Activated gamma-delta T cell (primary cell): Measurements from ENCODE around the gene NANP.
"Not testable (repeated sequence)": the region's sequence is repeated elsewhere in the genome, so short reads cannot be mapped to it uniquely, and the experiment has no call there.

Experiments
- DNase-seq: peaks from one replicate; lab custom pipeline; 2025; lab: John Stamatoyannopoulos, UW

The NANP gene

GRCh38 chr20:25606094-25606695, 17.6 kb downstream of the NANP start:
- DNase-seq = no peak

DNA sequence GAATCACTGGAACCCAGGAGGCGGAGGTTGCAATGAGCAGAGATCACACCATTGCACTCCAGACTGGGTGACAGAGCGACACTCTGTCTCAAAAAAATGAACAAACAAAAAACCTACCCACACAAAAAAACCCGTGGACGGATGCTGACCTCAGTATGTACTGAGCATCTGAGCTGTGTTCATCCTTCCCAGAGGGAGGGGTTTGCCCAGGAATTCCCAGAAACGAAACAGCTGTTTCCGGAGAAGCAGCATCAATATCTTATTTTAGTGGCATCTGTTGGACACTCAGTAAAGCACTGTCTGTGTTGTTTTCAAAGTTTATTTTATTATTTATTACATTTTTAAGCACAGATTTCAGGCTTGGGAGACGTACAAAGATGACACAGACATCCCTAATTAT, 18.7 kb downstream of the NANP start:
- no peak for DNase-seq

DNA sequence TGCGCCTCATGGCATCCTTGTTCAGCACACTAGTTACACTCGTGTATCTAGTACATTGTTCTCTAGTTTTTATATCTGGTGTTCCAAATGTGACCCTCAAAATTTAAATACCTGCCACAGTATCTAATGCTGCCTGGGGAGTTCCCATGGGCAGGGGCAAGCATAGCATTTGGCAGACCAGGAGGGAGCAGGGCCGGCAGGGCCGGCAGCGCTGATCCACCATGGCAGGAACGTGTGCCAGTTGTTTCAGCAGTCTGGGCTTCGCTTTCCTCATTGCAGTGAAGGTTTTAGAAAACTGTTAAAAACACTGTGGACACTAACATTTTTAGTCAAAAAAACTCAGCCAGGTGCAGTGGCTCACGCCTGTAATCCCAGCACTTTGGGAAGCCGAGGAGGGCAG, 19.2 kb downstream of the NANP start:
- DNase-seq = no peak

- not testable (repeated sequence) for DNase-seq
Observed at GRCh38 chr20:25602914-25603309, 20.9 kb downstream of the NANP start.

DNA sequence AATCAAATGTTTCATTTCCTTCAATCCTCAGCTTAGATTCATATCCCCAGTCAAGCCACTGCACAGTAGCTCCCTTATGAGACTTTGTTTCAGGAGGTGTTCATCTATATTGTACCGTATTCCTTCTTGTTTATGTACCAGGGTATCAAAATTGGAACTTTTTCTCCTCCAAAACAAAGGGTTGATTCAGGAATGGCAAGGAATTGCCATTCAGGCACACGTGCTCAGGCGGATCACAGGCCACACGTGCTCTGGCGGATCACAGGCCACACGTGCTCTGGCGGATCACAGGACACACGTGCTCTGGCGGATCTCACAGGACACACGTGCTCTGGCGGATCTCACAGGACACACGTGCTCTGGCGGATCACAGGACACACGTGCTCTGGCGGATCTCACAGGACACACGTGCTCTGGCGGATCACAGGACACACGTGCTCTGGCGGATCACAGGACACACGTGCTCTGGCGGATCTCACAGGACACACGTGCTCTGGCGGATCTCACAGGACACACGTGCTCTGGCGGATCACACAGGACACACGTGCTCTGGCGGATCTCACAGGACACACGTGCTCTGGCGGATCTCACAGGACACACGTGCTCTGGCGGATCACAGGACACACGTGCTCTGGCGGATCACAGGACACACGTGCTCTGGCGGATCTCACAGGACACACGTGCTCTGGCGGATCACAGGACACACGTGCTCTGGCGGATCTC, 21.5 kb downstream of the NANP start:
- DNase-seq = not testable (repeated sequence)

DNA sequence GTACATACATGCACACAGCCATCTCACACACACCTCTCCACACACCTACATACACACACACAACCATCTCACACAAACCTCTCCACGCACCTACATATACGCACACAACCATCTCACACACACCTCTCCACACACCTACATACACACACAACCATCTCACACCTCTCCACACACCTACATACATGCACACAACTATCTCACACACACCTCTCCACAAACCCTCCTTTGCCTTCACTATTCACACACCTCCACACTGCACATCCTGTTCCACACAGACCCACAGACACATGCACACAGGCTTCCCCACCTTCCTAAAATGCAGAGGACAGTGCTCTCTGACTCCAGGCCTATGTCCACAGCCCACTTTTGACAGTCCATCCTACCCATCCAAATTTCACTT, 22.2 kb downstream of the NANP start:
- no peak for DNase-seq

- no peak for DNase-seq
Observed at GRCh38 chr20:25600632-25601031, 23.2 kb downstream of the NANP start.

GRCh38 chr20:25592135-25592852, 31.5 kb downstream of the NANP start:
- DNase-seq = no peak

GRCh38 chr20:25590778-25591177, 33.0 kb downstream of the NANP start:
- DNase-seq = not testable (repeated sequence)

- no peak for DNase-seq
Observed at GRCh38 chr20:25588491-25588890, 35.3 kb downstream of the NANP start.

DNA sequence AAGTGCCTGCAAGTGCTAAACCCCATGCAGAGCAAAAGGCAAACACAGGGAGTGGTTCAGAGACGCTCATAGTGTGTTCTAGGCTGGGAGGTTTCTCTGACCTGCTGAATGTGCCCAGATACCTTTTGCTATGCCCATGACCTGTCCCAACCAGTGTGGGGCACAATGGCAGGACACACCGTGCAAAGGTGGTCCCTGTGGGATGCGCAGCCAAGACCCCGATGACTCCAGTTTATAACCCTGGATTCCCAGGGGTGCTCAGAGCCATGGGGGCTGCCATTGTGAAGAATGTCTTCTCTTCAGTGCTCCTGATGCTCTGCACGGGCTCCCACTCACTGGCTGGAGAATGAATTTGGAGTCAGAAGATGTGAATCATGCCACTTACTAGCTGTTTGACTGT, 36.3 kb downstream of the NANP start:
- DNase-seq = no peak

- no peak for DNase-seq
Observed at GRCh38 chr20:25586877-25587276, 36.9 kb downstream of the NANP start.

DNA sequence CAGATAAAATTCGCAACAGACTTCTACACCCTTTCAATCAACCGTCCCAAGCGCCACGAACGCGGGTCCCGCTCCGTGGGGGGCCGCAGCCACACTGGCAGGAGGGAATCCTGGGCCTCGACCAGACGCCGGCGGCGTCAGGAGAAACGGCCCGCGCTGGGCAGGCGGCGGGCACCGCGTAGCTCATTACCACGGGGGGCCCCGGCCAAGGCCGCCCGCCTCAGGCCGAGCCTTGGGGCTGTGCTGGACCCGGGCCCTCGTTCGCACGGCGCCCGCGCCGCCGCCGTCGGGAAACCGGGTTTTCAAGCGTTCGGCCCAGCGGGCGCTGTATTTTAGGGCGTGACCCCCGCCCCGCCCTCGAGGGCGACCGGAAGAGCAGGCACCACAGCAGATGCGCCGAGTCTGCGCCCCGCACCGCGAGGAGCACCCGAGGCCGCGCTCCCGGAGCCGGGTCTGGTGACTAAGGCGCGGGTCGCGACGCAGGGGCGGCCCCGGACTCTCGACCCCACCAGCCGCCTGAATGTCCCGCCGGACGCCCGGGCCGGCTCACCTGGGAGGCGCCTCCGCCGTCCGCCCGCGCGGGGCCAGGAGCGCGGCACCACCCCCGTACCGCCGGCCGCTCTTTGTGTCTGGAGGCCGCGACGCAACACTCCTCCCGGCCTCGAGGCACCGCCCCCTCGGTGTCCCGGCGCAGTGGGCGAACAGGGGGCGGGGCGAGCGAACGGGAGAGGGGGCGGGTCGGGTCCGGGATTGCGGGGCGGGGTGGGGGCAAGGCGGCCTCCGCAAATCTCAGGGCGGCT, 38.7 kb downstream of the NANP start, which contains the start of gene NINL:
Gene NINL, minus strand, starts transcription at position 627 of the 800 bp plus-strand sequence. CDS start 58,944 bp downstream, outside the sequence.
- peak; percentile 16 for DNase-seq

DNA sequence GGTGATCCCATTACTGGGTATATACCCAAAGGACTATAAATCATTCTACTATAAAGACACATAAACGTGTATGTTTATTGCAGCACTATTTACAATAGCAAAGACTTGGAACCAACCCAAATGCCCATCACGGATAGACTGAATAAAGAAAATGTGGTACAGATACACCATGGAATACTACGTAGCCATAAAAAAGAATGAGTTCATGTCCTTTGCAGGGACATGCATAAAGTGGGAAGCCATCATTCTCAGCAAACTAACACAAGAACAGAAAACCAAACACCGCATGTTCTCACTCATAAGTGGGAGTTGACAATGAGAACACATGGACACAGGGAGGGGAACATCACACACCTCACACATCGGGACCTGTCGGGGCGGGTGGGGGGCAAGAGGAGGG, 40.2 kb downstream of the NANP start:
- DNase-seq = not testable (repeated sequence)

DNA sequence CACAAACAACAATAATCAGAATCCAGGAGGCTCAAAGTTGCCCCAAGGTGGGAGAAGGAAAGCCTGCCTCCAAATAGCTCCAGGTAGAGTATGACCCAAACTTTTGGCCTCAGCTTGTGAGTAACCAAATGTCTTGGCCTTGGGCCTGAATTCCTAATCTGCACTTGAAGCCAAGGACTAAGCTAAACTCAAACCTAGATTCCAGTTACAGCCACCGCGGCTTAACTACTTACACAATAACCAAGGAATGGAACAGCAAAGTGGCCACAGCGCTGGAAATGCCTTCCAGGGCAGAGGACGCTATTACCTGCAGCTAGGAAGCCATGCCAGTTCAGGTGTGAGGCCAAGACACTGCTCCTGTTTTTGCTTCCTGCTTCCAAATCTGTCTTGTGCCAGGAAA, 43.1 kb downstream of the NANP start:
- DNase-seq = no peak

DNA sequence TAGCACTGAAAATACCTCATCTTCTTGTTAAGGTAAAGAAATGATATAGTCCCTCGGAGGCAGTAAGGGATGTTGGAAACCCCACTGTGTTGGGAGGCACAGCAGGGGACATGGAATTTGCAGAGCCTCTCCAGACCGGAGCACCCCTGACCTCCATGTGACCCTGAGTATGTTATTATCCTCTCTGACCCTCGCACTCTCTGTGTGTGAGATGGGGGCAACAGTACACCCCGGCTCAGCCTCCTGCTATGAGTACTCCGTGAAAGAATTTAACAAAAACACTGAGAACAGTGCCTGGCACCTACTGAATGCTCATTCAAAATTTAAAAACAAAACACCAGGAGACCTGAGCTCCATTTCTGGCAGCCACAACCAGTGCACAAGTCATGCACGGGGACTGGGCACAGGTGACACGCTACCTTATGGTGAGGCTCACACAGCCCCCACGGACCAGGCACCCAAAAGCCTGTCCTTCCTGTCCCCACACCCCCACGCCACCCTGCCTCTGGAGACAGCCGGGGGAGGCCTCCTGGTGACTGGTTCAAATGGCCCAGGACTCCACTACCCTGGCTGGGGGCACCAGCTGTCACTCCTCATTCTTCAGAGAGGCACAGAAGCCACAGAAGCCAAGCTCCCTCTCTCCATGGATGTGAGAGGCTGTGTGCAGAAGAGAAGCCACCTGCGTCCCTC, 44.6 kb downstream of the NANP start:
- no peak for DNase-seq

GRCh38 chr20:25576783-25577530, 46.9 kb downstream of the NANP start:
- DNase-seq = no peak

- no peak for DNase-seq
Observed at GRCh38 chr20:25574411-25574810, 49.4 kb downstream of the NANP start.

GRCh38 chr20:25573288-25574251, 50.2 kb downstream of the NANP start:
- DNase-seq = no peak

GRCh38 chr20:25571817-25572216, 52.0 kb downstream of the NANP start:
- DNase-seq = no peak
